ENCODE results near the gene DYNC1LI2.

Gene DYNC1LI2

DNA sequence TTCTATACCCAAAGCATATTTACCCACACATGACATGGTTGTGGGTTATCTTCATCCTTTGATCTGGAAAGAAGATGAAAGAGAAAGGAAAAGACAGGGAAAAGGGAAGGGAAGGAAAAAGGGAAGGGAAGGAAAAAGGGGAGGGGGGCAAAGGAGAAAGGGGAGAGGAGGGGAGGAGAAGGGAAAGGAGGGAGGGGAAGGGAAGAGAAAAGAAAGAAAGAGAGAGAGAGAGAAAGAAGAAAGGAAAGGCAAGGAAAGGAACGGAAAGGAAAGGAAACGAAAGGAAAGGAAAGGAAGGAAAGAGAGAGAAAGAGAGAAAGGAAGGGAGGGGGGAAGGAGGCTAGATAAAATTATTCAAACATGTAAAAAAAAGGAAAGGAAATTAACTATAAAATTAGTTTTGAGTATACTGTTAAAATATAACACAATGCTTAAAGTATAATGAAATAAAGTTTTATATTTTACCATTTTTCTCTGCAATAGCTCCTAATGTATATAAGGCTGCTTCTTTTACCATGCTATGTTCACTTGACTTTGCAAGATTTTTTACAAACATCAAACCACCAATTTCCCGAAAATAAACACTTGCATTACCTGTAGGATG lies 38.8 kb upstream of the DYNC1LI2 start:
- H3K79me2 ChIP-seq (ENCODE audit: control insufficient read depth, insufficient read depth, low read length, poor library complexity): no peaks in the 10 kb centered on the region
- whole genome bisulfite sequencing (ENCODE audit: extremely low coverage, insufficient coverage, insufficient read length): no CpG with 5 or more reads among the region's 3 CpGs
- H3K27me3 ChIP-seq (ENCODE audit: insufficient read depth, low read length): no peaks in the 10 kb centered on the region
- H3K9me3 ChIP-seq (ENCODE audit: insufficient read depth, low read depth, low read length): no peaks in the 10 kb centered on the region
- H2AFZ ChIP-seq (ENCODE audit: insufficient read depth, low read length, poor library complexity): no peak overlapping the region
- H4K8ac ChIP-seq (ENCODE audit: low read depth, low read length): no peak overlapping the region
- no peak overlapping the region for H3K23ac ChIP-seq (ENCODE audit: low read length)
- H2BK5ac ChIP-seq (ENCODE audit: low read depth, low read length, poor library complexity): no peak overlapping the region
- no peaks in the 10 kb centered on the region for H3K4me1 ChIP-seq (ENCODE audit: control insufficient read depth in 1 of 2, insufficient read depth in 2 of 2, low read length in 2 of 2)
- no peak overlapping the region for H3K4me3 ChIP-seq (ENCODE audit: low read depth, low read length)
- DNase-seq: no peak
- H2AK5ac ChIP-seq (ENCODE audit: low read length): no peak overlapping the region
- no peak overlapping the region for H4K91ac ChIP-seq (ENCODE audit: low read depth, low read length)
- no peak overlapping the region for H4K12ac ChIP-seq (ENCODE audit: low read depth, low read length)
- no peaks in the 10 kb centered on the region for H3K36me3 ChIP-seq (ENCODE audit: control insufficient read depth in 1 of 2, insufficient read depth in 2 of 2, low read length in 2 of 2)
- no peak overlapping the region for H2BK12ac ChIP-seq (ENCODE audit: low read length)
- no peak overlapping the region for H3K27ac ChIP-seq (ENCODE audit: low read depth, low read length)
- H3K18ac ChIP-seq (ENCODE audit: low read length): no peak overlapping the region
- H3K4ac ChIP-seq (ENCODE audit: low read depth, low read length): no peak overlapping the region
- no peaks in the 10 kb centered on the region for H3K79me1 ChIP-seq (ENCODE audit: low read length)
- no peak overlapping the region for H2BK120ac ChIP-seq (ENCODE audit: insufficient read depth, low read length, poor library complexity)
- no peak overlapping the region for H3K9ac ChIP-seq (ENCODE audit: low read length)
- no peak overlapping the region for H3K4me2 ChIP-seq (ENCODE audit: low read length)
- H3K14ac ChIP-seq (ENCODE audit: low read length): no peak overlapping the region

DNA sequence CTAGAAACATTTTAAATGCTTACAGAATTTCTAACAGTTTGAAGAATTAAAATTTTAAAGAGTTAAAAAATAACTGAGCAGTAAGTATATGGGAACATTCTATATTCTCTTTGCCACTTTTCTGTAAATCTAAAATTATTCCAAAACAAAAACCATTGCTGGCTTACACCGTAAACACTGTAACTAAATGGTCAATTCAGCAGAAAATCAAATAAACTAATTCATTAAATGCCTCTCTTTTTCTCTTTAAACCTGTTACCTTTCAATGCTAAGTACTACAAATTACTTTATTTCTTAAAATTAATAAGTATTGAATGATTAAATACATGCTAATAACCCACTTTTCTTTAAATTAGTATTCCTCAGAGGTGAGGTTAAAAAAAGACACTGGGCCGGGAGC lies 36.0 kb upstream of the DYNC1LI2 start:
- H3K9ac ChIP-seq (ENCODE audit: low read length): no peak overlapping the region
- no peaks in the 10 kb centered on the region for H3K9me3 ChIP-seq (ENCODE audit: insufficient read depth, low read depth, low read length)
- no peak overlapping the region for H3K27ac ChIP-seq (ENCODE audit: low read depth, low read length)
- H3K4me1 ChIP-seq (ENCODE audit: control insufficient read depth in 1 of 2, insufficient read depth in 2 of 2, low read length in 2 of 2): no peaks in the 10 kb centered on the region
- WGBS (ENCODE audit: extremely low coverage, insufficient coverage, insufficient read length): no CpG with 5 or more reads among the region's 2 CpGs
- H2BK120ac ChIP-seq (ENCODE audit: insufficient read depth, low read length, poor library complexity): no peak overlapping the region
- no peaks in the 10 kb centered on the region for H3K79me1 ChIP-seq (ENCODE audit: low read length)
- DNase-seq: no peak
- H3K18ac ChIP-seq (ENCODE audit: low read length): no peak overlapping the region
- no peak overlapping the region for H3K14ac ChIP-seq (ENCODE audit: low read length)
- H3K23ac ChIP-seq (ENCODE audit: low read length): no peak overlapping the region
- H3K4me2 ChIP-seq (ENCODE audit: low read length): no peak overlapping the region
- no peak overlapping the region for H2BK5ac ChIP-seq (ENCODE audit: low read depth, low read length, poor library complexity)
- no peaks in the 10 kb centered on the region for H3K79me2 ChIP-seq (ENCODE audit: control insufficient read depth, insufficient read depth, low read length, poor library complexity)
- no peaks in the 10 kb centered on the region for H3K36me3 ChIP-seq (ENCODE audit: control insufficient read depth in 1 of 2, insufficient read depth in 2 of 2, low read length in 2 of 2)
- H3K4ac ChIP-seq (ENCODE audit: low read depth, low read length): no peak overlapping the region
- no peaks in the 10 kb centered on the region for H3K27me3 ChIP-seq (ENCODE audit: insufficient read depth, low read length)
- no peak overlapping the region for H4K12ac ChIP-seq (ENCODE audit: low read depth, low read length)
- H4K91ac ChIP-seq (ENCODE audit: low read depth, low read length): no peak overlapping the region
- H2AFZ ChIP-seq (ENCODE audit: insufficient read depth, low read length, poor library complexity): no peak overlapping the region
- no peak overlapping the region for H2AK5ac ChIP-seq (ENCODE audit: low read length)
- H3K4me3 ChIP-seq (ENCODE audit: low read depth, low read length): no peak overlapping the region
- H4K8ac ChIP-seq (ENCODE audit: low read depth, low read length): no peak overlapping the region
- no peak overlapping the region for H2BK12ac ChIP-seq (ENCODE audit: low read length)

- DNase-seq: no peak
- Histone ChIP-seq H3K27ac (ENCODE audit: low read depth, low read length) (no peak overlapping the region), H3K79me2 (ENCODE audit: control insufficient read depth, insufficient read depth, low read length, poor library complexity) (no peaks in the 10 kb centered on the region), H3K36me3 (ENCODE audit: control insufficient read depth in 1 of 2, insufficient read depth in 2 of 2, low read length in 2 of 2) (no peaks in the 10 kb centered on the region), H3K27me3 (ENCODE audit: insufficient read depth, low read length) (no peaks in the 10 kb centered on the region), H2BK12ac (ENCODE audit: low read length) (no peak overlapping the region), H3K4ac (ENCODE audit: low read depth, low read length) (no peak overlapping the region), H3K4me1 (ENCODE audit: control insufficient read depth in 1 of 2, insufficient read depth in 2 of 2, low read length in 2 of 2) (no peaks in the 10 kb centered on the region), H4K91ac (ENCODE audit: low read depth, low read length) (no peak overlapping the region), H2BK120ac (ENCODE audit: insufficient read depth, low read length, poor library complexity) (no peak overlapping the region), H2BK5ac (ENCODE audit: low read depth, low read length, poor library complexity) (no peak overlapping the region), H2AFZ (ENCODE audit: insufficient read depth, low read length, poor library complexity) (no peak overlapping the region), H3K79me1 (ENCODE audit: low read length) (no peaks in the 10 kb centered on the region), H3K4me3 (ENCODE audit: low read depth, low read length) (no peak overlapping the region), H3K4me2 (ENCODE audit: low read length) (no peak overlapping the region), H4K12ac (ENCODE audit: low read depth, low read length) (no peak overlapping the region), H3K9me3 (ENCODE audit: insufficient read depth, low read depth, low read length) (no peaks in the 10 kb centered on the region), H2AK5ac (ENCODE audit: low read length) (no peak overlapping the region), H3K18ac (ENCODE audit: low read length) (no peak overlapping the region), H3K23ac (ENCODE audit: low read length) (peak overlapping the region; percentile 28), H3K14ac (ENCODE audit: low read length) (no peak overlapping the region), H3K9ac (ENCODE audit: low read length) (no peak overlapping the region), H4K8ac (ENCODE audit: low read depth, low read length) (no peak overlapping the region)
- no CpG with 5 or more reads among the region's 3 CpGs for WGBS (ENCODE audit: extremely low coverage, insufficient coverage, insufficient read length)
Measured at GRCh38 chr16:66786551-66786950, 35.1 kb upstream of the DYNC1LI2 start.

- no peak overlapping the region for H2BK120ac ChIP-seq (ENCODE audit: insufficient read depth, low read length, poor library complexity)
- H3K9ac ChIP-seq (ENCODE audit: low read length): no peak overlapping the region
- H3K4me3 ChIP-seq (ENCODE audit: low read depth, low read length): no peak overlapping the region
- no peak overlapping the region for H4K91ac ChIP-seq (ENCODE audit: low read depth, low read length)
- H3K4me2 ChIP-seq (ENCODE audit: low read length): no peak overlapping the region
- no peak for DNase-seq
- H2AK5ac ChIP-seq (ENCODE audit: low read length): no peak overlapping the region
- no peak overlapping the region for H3K27ac ChIP-seq (ENCODE audit: low read depth, low read length)
- H3K79me1 ChIP-seq (ENCODE audit: low read length): no peaks in the 10 kb centered on the region
- H3K4ac ChIP-seq (ENCODE audit: low read depth, low read length): no peak overlapping the region
- H3K27me3 ChIP-seq (ENCODE audit: insufficient read depth, low read length): no peaks in the 10 kb centered on the region
- no peaks in the 10 kb centered on the region for H3K36me3 ChIP-seq (ENCODE audit: control insufficient read depth in 1 of 2, insufficient read depth in 2 of 2, low read length in 2 of 2)
- no peak overlapping the region for H2BK5ac ChIP-seq (ENCODE audit: low read depth, low read length, poor library complexity)
- H4K12ac ChIP-seq (ENCODE audit: low read depth, low read length): no peak overlapping the region
- no peak overlapping the region for H2AFZ ChIP-seq (ENCODE audit: insufficient read depth, low read length, poor library complexity)
- H3K18ac ChIP-seq (ENCODE audit: low read length): no peak overlapping the region
- H3K79me2 ChIP-seq (ENCODE audit: control insufficient read depth, insufficient read depth, low read length, poor library complexity): no peaks in the 10 kb centered on the region
- H3K9me3 ChIP-seq (ENCODE audit: insufficient read depth, low read depth, low read length): no peaks in the 10 kb centered on the region
- no peak overlapping the region for H3K23ac ChIP-seq (ENCODE audit: low read length)
- H4K8ac ChIP-seq (ENCODE audit: low read depth, low read length): no peak overlapping the region
- no peaks in the 10 kb centered on the region for H3K4me1 ChIP-seq (ENCODE audit: control insufficient read depth in 1 of 2, insufficient read depth in 2 of 2, low read length in 2 of 2)
- H3K14ac ChIP-seq (ENCODE audit: low read length): no peak overlapping the region
- H2BK12ac ChIP-seq (ENCODE audit: low read length): no peak overlapping the region
Measured at GRCh38 chr16:66776457-66776856, 25.0 kb upstream of the DYNC1LI2 start.

Measured in trophoblast cell (in vitro differentiated cells and primary cell).